ENCODE data around the gene CD79A.

The CD79A gene

GRCh38 chr19:41883821-41884733 is 7.0 kb downstream of the CD79A start:
- peak; percentile 80 for DNase-seq (ENCODE audit: low read depth)

DNA sequence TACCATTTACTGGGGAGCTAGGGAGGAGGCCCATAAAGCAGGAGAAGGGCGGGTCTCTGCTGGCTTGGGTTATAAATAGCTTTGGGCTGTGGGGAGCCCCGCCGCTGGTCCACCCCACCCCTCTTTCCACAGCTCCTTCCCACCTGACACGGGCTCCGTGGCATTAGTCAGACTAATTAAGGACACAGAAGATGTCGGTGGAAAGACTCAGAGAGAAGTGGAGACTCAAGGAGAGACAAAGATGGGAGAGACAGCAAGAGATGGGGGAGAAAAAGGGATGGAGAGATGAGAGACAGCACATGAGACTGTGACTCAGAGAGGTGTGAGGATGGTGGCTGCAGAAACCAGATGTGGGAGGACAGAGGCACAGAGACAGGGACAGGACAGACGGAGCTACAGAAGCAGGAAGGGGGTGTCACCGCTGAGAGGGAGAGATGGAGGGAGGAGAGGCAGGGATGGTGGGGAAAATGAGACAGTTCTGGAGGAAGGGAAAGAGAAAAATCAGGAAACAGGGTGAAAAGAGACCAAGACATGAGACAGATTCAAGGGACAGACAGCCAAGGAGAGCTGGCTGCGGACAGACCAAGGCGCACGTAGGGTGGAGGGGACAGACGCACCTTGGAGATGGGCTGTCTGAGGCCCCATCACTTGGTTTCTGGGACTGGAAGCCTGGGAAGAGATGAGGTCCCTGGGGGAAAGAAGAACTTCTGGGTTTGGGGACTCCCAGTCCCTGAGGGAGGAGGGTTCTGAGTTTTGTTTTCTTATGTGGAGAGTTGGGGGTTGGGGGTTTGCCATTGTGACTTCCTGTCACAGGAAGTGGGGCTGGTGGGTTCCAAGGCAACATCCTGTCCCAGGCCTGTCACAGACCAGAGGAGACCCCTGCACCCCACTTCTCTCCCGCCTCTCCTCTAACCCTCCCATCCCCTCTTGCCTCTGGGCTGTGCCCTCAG is 10.0 kb downstream of the CD79A start:
- peak; percentile 63 for DNase-seq (ENCODE audit: low read depth)

GRCh38 chr19:41887711-41888382 is 10.8 kb downstream of the CD79A start:
- DNase-seq (ENCODE audit: low read depth): peak; percentile 82

GRCh38 chr19:41888926-41889325 is 11.8 kb downstream of the CD79A start:
- no peak for DNase-seq (ENCODE audit: low read depth)

- no peak for DNase-seq (ENCODE audit: low read depth)
Measured at GRCh38 chr19:41889896-41890295, 12.8 kb downstream of the CD79A start.

DNA sequence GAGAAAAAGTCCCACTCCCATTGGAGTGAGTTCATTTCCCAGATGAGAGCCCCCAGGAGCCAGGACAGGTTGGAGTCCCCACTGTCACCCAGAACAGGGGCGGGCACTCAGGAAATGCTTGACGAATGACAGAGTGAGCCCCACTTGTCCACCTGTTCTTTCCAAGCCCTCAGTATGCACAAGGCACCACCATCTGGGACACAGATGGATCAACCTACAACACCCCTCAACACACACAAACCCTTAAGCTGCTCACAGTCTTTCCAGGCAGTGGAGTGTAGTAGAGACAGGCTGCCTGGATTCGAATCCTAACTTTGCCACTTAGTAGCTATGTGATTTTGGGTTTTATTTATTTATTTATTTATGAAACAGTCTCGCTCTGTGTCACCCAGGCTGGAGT is 13.9 kb downstream of the CD79A start:
- no peak for DNase-seq (ENCODE audit: low read depth)

GRCh38 chr19:41892173-41892902 is 15.3 kb downstream of the CD79A start:
- DNase-seq (ENCODE audit: low read depth): no peak

DNA sequence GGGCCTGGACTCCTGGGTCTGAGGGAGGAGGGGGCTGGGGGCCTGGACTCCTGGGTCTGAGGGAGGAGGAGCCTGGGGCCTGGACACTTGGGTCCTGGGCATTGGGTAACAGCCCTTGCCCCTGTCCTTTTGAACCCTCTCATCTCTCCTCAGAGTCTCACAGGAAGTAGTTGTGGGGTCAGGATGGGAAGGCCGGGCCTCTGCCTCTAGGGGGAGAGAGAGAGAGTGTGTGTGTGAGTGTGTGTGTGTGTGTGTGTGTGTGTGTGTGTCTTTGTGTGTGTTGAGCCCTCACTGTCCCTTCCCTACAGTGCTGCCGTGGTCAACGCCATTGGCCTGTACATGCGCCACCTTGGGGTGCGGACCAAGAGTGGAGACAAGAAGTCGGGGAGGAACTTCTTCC is 16.8 kb downstream of the CD79A start:
- no peak for DNase-seq (ENCODE audit: low read depth)

- DNase-seq (ENCODE audit: low read depth): no peak
Measured at GRCh38 chr19:41894350-41894749, 17.3 kb downstream of the CD79A start.

DNA sequence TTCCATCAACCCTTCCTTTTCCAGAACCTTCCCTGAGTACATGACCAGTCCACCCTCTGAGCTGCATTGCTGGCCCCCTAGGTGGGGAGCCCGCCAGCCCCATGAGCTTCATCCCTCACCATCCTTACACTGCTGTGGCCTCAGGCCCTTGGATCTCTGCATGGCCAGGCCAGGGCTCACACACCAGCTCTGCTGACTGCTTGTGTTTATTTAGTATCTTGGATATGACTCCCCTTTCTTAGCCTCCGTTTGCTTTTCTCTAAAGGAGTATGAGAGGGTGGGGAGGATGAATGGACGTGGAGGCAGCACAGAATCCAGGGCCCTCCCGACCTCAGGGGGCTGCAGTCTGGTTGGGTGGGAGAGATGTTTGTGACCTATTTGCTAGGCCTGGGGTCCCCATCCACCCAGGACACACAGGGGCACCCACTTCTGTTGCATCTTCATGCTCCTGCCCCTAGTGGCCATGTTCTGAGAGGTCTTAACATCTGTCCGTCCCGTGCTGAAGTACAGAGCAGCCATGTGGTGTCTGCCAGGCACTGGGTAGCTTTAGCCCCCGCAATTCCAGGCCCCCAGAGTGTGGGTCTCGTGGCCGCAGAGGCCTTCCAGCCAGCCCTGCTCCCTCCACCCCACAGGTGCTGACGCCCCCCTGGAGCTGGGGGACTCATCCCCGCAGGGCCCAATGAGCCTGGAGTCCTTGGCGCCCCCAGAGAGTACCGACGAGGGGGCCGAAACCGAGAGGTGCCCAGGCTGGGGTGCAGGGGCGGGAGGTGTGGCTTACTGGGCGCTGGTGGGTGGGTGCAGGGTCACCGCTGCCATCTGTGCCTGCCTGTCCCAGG is 18.9 kb downstream of the CD79A start:
- DNase-seq (ENCODE audit: low read depth): no peak

DNA sequence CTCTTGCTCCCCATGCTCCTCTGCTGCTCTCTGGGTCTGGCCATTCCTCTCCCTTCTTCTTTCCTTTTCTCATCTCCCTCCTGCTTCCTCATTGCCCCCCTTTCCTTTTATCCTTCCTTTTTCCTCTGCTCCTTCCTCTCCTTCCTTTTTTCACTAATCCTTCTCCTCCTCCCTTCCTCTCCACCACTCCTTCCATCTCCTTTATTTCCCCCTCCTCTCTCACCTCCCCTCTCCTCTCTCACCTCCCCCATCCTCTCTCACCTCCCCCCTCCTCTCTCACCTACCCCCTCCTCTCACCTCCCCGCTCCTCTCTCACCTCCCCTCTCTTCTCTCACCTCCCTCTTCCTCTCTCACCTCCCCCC is 19.5 kb downstream of the CD79A start:
- DNase-seq (ENCODE audit: low read depth): no peak

GRCh38 chr19:41897181-41897580 is 20.1 kb downstream of the CD79A start:
- DNase-seq (ENCODE audit: low read depth): no peak

DNA sequence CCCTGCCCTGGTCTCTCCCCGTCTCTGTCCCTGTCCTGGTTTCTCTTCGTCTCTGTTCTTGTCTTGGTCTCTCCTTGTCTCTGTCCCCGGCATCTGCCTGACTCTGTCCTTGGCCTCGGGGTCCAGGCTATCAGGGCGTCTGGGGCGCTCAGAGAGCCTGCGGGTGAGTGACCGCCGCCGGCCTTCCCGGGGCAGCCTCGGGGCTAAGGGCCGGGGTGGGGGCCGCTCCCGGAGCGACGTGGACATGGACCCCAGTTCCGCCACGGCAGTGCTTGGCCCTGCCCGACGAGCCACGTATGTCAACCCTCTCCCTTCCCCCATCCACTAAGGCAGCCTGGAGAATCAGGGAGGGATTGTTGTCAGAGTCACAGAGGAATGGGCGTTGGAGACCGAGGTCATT is 20.7 kb downstream of the CD79A start:
- no peak for DNase-seq (ENCODE audit: low read depth)

DNA sequence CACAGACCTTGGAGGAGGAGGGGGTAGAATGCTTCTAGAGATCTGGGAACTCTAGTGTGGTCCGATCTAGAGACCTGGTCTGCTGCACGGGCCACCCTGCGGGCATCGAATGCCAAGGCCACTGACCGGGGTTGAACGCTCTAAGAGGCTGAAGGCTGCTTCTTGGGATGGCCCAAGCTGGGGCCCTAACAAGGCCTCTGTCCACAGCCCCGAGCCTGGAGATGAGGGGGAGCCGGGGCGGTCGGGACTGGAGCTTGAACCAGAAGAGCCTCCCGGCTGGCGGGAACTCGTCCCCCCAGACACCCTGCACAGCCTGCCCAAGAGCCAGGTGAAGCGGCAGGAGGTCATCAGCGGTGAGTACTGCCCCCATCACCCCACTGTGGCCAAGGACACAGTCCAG is 21.2 kb downstream of the CD79A start:
- no peak for DNase-seq (ENCODE audit: low read depth)

- DNase-seq (ENCODE audit: low read depth): no peak
Measured at GRCh38 chr19:41901707-41902360, 24.8 kb downstream of the CD79A start.

GRCh38 chr19:41902594-41902993 is 25.5 kb downstream of the CD79A start:
- no peak for DNase-seq (ENCODE audit: low read depth)

- no peak for DNase-seq (ENCODE audit: low read depth)
Measured at GRCh38 chr19:41903193-41903953, 26.3 kb downstream of the CD79A start.

DNA sequence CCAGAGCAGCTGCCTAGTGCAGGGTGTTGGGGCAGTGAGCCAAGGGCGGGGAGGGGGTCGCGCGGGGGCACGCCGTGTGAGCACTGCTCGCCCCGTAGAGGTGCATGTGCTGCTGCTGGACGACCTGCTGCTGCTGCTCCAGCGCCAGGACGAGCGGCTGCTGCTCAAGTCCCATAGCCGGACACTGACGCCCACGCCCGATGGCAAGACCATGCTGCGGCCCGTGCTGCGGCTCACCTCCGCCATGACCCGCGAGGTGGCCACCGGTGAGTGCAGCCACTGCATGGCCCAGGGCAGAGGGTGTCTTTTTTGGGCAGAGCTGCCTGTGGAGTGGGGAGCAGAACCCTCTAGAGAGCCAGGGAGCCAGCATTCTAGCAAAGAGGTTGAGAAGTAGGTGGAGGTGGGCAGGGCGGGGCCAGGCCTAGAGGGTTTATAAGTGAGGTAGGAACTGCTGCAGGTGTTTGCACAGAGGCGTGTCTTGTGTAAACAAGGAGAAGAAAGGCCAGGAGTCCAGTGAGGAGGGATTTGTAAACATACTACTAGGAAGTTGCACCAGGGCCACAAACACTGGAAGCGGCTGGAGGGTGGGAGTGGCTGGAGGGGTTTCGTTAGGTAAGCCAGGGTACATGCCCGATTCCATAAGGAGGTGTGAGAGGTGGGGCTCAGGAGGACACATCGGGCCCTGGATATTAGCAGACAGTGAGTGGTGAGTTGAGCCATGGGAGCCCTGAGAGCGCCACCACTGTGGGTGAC is 27.2 kb downstream of the CD79A start:
- DNase-seq (ENCODE audit: low read depth): no peak
